DMS114 treated with DMSO at 0.1 percent for 48 hours (cell line): ENCODE measurements around the gene BBX.

Experiments
- DNase-seq: peaks from one replicate; lab custom pipeline; 2025; ENCODE audit not compliant: unreplicated experiment; lab: John Stamatoyannopoulos, UW

The BBX gene

GRCh38 chr3:107644631-107645030, 121.9 kb downstream of the BBX start:
- no peak for DNase-seq

GRCh38 chr3:107650788-107651187, 128.0 kb downstream of the BBX start:
- DNase-seq: no peak

- no peak for DNase-seq
Measured at GRCh38 chr3:107651782-107652181, 129.0 kb downstream of the BBX start.

- no peak for DNase-seq
Measured at GRCh38 chr3:107654218-107654617, 131.5 kb downstream of the BBX start.

- DNase-seq: no peak
Measured at GRCh38 chr3:107657971-107658370, 135.2 kb downstream of the BBX start.

- DNase-seq: peak; percentile 28
Measured at GRCh38 chr3:107660306-107660976, 137.7 kb downstream of the BBX start.

DNA sequence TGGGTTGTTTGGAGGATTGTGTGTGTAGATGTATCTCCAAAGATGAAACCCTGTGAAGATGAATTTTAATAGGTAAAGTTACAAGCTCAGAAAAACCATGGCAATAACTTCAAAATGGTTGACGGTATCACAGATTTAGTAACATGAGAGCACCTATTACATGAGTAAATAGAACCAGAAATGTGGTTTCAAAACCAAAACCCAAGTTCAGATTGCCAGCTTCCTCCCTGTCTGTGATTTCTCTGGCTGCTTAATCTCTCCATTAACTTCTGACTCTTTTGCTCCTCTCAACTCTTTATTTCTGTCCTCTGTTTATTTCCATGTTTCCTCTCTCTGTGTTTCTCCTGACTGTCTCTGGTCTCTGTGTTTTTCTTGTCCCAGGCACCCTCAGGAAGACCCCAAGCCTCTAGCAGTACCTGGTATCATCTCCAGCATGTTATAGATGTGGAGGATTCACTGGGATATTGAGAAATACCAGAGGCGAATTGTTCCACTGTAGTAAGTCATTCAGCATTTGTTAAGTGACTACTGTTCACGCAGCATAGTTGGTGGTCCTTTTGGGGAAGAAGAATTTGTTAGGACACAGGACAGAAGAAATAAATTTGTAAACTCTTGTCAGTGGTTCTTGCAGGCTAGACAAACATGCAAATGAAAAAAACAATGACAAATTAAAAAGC, 138.8 kb downstream of the BBX start:
- peak; percentile 9 for DNase-seq

DNA sequence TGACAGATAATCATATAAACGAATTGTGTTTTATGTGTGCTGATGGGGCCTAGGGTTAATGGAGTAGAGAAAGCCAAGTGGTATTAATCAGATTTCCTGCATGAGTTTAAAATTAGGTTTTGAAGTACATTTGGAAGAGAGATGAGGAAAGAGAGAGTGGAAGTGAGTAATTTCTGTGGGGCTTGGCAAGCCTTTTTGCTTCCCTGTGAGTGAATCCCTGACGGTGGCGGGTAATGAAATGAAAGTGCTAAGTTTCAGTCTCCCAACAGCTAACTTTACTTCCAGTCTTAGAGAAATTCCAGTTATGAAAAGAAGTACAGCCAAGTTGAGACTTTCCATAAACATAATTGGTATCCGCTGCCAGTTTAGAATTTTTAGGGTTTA, 139.4 kb downstream of the BBX start:
- DNase-seq: peak; percentile 34

DNA sequence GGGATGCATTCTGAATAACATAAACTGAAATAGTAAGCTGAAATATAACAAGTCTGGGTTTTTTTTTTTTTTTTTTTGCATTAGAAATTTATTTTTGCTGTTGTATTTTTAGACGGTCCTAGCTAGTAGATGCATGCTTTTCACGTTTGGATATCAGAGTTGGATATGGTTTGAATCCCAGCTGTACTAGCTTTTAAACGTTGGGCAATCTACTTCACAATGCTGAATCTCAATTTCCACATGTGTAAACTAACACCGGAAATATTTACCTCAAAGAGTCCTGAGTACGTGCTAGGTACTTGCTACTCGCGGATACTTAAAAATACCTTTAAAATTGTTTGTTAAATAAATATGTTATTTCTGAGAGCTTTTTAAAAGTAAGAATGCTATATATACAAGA, 139.8 kb downstream of the BBX start:
- DNase-seq: no peak

- DNase-seq: no peak
Measured at GRCh38 chr3:107663266-107663665, 140.5 kb downstream of the BBX start.

GRCh38 chr3:107664614-107665013, 141.9 kb downstream of the BBX start:
- DNase-seq: no peak

- no peak for DNase-seq
Measured at GRCh38 chr3:107665351-107665750, 142.6 kb downstream of the BBX start.

GRCh38 chr3:107666853-107667252, 144.1 kb downstream of the BBX start:
- no peak for DNase-seq

- no peak for DNase-seq
Measured at GRCh38 chr3:107668416-107668815, 145.7 kb downstream of the BBX start.

GRCh38 chr3:107668963-107669362, 146.2 kb downstream of the BBX start:
- DNase-seq: no peak

DNA sequence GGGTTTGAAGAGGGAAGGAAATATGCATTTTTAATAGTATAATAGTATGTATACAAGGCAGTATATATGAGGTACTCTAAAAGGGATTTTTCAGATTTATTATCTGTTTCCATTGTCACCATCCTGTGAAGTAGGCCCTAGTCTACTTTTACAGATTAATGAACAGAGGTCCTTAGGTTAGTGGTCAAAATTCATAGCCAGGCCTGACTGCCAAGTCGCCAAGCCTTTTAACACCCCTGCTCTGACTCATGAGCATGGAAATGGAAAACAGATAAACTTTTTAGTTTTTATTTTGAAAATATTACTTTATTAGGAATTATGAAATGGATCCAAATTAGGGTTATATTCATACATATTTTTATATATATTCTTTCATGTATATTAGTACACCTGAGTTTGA, 146.9 kb downstream of the BBX start:
- DNase-seq: no peak

DNA sequence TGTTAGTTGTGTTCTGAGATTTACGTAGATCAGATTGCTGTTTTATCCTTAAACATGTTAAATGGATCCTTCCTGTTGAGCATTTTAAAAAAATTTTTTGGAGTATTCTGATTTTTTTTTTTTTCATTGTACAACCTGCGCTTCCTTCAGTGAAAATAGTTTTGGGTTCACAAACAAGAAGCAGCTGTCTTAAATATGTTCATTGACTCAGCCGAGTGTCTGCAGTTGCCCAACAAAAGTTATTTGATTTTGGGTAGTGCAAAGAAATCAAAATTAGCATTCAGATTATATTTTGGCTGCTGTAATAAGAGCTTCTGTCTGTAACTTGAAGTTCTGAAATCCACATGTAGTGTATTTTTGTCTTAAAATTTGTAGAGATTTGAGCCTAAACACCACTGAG, 148.2 kb downstream of the BBX start:
- no peak for DNase-seq

DNA sequence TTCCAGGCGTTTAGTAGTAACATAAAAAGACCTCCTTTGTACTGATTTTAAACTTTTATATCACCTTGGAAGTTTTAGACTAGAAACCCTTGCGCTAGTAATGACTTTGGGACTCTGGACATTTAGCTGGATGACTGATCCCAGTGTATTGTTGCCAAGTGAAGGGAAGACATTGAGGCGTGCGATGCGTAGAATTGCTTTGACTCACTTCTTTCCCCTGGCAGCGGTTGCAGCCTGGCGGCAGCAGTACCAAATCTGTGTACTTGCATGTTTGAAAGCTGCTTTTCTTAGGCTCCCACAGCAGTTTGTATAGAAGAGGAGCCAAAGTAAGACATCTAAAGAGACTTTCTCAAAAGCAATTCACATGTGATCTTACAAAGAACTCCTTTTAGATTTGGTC, 151.6 kb downstream of the BBX start:
- no peak for DNase-seq

- DNase-seq: no peak
Measured at GRCh38 chr3:107675233-107675900, 152.6 kb downstream of the BBX start.

- peak; percentile 63 for DNase-seq
Measured at GRCh38 chr3:107676469-107677309, 153.9 kb downstream of the BBX start.

GRCh38 chr3:107679921-107680320, 157.2 kb downstream of the BBX start:
- DNase-seq: no peak
